Esophagus muscularis mucosa (tissue), 3 donors: ENCODE data around the gene CISD3.

Experiments
- POLR2A ChIP-seq: fragments of 450-650 bp; IDR thresholded peaks from one replicate; pipeline ENCODE4 v1.6.1; 2017; ENCODE audit warnings: antibody characterized with exemption, moderate library complexity, mild to moderate bottlenecking, low read depth
- TF ChIP-seq, protein P1 (sequence below), 3 experiments: fragments of 200-600 bp in 2 of 3; fragments of 450-650 bp in 1 of 3; sonication (generic) in 2 of 3; IDR thresholded peaks; one replicate each; pipeline ENCODE4 v1.5.1; 2017 to 2019; ENCODE audit warnings: antibody characterized with exemption in 3 of 3, mild to moderate bottlenecking in 2 of 3, moderate library complexity in 1 of 3

DNA sequence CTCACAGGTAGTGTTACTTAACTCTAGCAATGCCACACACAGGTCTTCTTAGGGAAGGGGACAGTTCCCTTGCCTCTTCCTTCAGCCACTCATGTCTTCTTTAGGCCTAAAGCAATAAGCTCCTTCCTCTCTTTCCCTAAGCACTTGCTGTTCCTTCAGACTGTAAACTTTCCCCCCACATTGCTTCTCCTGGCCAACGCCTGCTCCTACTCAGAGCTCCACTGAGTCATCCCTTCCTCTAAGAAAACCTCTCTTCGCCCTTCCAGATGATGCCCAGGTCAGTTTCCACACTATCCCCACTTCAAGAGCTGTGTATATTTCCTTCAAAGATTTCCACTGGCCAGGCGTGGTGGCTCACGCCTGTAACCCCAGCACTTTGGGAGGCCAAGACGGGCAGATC is 42.9 kb upstream of the CISD3 start:
- TF ChIP-seq, protein P1, sequence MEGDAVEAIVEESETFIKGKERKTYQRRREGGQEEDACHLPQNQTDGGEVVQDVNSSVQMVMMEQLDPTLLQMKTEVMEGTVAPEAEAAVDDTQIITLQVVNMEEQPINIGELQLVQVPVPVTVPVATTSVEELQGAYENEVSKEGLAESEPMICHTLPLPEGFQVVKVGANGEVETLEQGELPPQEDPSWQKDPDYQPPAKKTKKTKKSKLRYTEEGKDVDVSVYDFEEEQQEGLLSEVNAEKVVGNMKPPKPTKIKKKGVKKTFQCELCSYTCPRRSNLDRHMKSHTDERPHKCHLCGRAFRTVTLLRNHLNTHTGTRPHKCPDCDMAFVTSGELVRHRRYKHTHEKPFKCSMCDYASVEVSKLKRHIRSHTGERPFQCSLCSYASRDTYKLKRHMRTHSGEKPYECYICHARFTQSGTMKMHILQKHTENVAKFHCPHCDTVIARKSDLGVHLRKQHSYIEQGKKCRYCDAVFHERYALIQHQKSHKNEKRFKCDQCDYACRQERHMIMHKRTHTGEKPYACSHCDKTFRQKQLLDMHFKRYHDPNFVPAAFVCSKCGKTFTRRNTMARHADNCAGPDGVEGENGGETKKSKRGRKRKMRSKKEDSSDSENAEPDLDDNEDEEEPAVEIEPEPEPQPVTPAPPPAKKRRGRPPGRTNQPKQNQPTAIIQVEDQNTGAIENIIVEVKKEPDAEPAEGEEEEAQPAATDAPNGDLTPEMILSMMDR (IDR thresholded peaks at IDR 0.05) = no peak
- TF ChIP-seq POLR2A = no peak
